ENCODE results near the gene LHFPL3.

DNA sequence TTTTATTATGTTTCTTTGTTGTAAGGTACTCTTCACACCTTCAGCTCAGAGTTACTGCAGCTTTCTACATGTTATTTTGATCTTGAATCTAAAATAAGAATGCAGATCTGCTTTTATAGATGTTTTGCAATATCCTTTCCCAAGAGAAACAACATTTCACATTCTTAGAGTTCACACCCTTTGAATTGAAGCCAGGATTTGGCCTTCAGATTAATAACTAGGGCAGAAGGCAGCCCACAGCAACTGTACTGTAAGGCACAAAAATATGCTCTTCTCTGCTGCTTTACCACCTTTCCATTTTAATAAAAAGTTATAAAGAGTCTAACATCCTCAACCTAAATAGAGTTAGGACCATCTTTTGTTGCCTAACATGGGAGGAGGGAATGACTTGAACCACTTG lies 224.7 kb downstream of the LHFPL3 start:
- TF ChIP-seq POLR2A (IDR thresholded peaks at IDR 0.05; ENCODE audit: borderline replicate concordance, extremely low read depth, insufficient read depth, insufficient read length) (no peak), CEBPB (IDR thresholded peaks at IDR 0.05; ENCODE audit: low read depth) (no peak), SP1 (IDR thresholded peaks at IDR 0.05; ENCODE audit: low read depth) (no peak), POLR2AphosphoS5 (IDR thresholded peaks at IDR 0.05; ENCODE audit: low read depth, low read length) (no peak), EZH2 (IDR thresholded peaks at IDR 0.05) (no peak)
